DND-41 (cell line): Measurements from ENCODE around the gene ADAMTS3.

Experiments used
- ATAC-seq: fragments of 200-7000 bp; cut with Tn5 transposase; 3 replicates; pipeline ENCODE4 v1.9.1; 2021; ENCODE audit warnings: low read depth; ENCODE audit not compliant: insufficient read depth
- DNase-seq: peaks from one replicate; pipeline ENCODE4 v3.0.0-alpha.2; 2020
- H2AFZ ChIP-seq: 2 replicates; pipeline ENCODE4 v1.6.0; 2012; ENCODE audit warnings: low read depth, low read length
- H3K27ac ChIP-seq: 2 replicates; pipeline ENCODE4 v1.5.1; 2012; ENCODE audit warnings: low read length, inconsistent platforms
- H3K27me3 ChIP-seq: fragments of 200-600 bp; sonication (generic); 2 replicates; pipeline ENCODE4 v1.6.0; 2012; ENCODE audit warnings: low read length, mild to moderate bottlenecking, inconsistent platforms; ENCODE audit not compliant: insufficient read depth, poor library complexity
- H3K36me3 ChIP-seq: 2 replicates; pipeline ENCODE4 v1.5.1; 2012; ENCODE audit warnings: low read length, inconsistent platforms; ENCODE audit not compliant: insufficient read depth
- H3K4me1 ChIP-seq: 2 replicates; pipeline ENCODE4 v1.5.1; 2012; ENCODE audit warnings: mild to moderate bottlenecking, low read length; ENCODE audit not compliant: insufficient read depth
- H3K4me2 ChIP-seq: 2 replicates; pipeline ENCODE4 v1.6.0; 2012; ENCODE audit warnings: mild to moderate bottlenecking, moderate library complexity, low read length, inconsistent platforms; ENCODE audit not compliant: insufficient read depth
- H3K4me3 ChIP-seq, 2 experiments: fragments of 200-600 bp in 1 of 2; shearing (Covaris generic) in 1 of 2; 2 replicates each; pipeline ENCODE4 v1.5.1; 2012 to 2016; ENCODE audit warnings: inconsistent platforms in 2 of 2, low read length in 2 of 2, mild to moderate bottlenecking in 2 of 2, low read depth in 1 of 2, moderate library complexity in 1 of 2
- H3K79me2 ChIP-seq: 2 replicates; pipeline ENCODE4 v1.6.0; 2012; ENCODE audit warnings: low read length, inconsistent platforms; ENCODE audit not compliant: insufficient read depth
- H3K9ac ChIP-seq: 2 replicates; pipeline ENCODE4 v1.6.0; 2012; ENCODE audit warnings: low read depth, mild to moderate bottlenecking, inconsistent platforms, low read length, moderate library complexity
- H3K9me3 ChIP-seq: 2 replicates; pipeline ENCODE4 v1.5.1; 2012; ENCODE audit warnings: low read length, moderate library complexity, mild to moderate bottlenecking, inconsistent platforms; ENCODE audit not compliant: insufficient read depth, severe bottlenecking
- H4K20me1 ChIP-seq: 2 replicates; pipeline ENCODE4 v1.6.0; 2012; ENCODE audit warnings: low read length; ENCODE audit not compliant: insufficient read depth
- EZH2 ChIP-seq: IDR thresholded peaks from 3 replicates; pipeline ENCODE4 v1.6.1; 2012; ENCODE audit warnings: borderline replicate concordance, low read depth, mild to moderate bottlenecking, moderate library complexity, low read length, inconsistent platforms; ENCODE audit not compliant: severe bottlenecking
- TF ChIP-seq, protein P1 (sequence below): IDR thresholded peaks from 2 replicates; pipeline ENCODE4 v1.5.1; 2012; ENCODE audit warnings: borderline replicate concordance, low read length, moderate library complexity, mild to moderate bottlenecking; ENCODE audit not compliant: poor library complexity, severe bottlenecking; ENCODE audit errors: extremely low read depth

Gene ADAMTS3

DNA sequence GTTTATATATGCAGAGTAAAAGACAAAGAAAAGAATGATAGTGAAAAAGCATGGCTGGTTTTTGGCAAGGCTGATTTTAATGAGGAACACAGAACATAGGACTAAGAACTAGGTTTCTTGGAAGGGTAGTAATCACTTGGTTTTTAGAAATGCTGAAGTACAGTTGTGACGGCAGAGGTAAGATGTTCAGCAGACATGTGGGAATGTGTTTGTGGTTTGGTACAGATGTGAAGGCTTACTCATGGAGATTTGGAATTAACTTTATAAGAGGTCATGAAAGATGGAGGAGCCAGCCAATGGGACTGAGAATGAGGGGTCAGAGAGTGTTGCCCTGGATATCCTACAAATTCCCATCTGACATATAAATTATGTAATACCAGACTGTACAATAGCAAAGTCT, 293.6 kb downstream of the ADAMTS3 start:
- Histone ChIP-seq H3K36me3 (no peaks in the 10 kb centered on the region), H3K4me1 (no peaks in the 10 kb centered on the region), H2AFZ (no peak overlapping the region), H3K27ac (no peak overlapping the region), H3K9me3 (peaks cover 3% of the 10 kb centered on the region), H3K9ac (no peak overlapping the region), H3K4me2 (no peak overlapping the region), H3K27me3 (no peaks in the 10 kb centered on the region), H3K4me3 (no peak overlapping the region), H4K20me1 (no peaks in the 10 kb centered on the region), H3K79me2 (no peaks in the 10 kb centered on the region)
- DNase-seq (no peak), ATAC-seq (no peak)
- no peak for TF ChIP-seq EZH2
- TF ChIP-seq, protein P1, sequence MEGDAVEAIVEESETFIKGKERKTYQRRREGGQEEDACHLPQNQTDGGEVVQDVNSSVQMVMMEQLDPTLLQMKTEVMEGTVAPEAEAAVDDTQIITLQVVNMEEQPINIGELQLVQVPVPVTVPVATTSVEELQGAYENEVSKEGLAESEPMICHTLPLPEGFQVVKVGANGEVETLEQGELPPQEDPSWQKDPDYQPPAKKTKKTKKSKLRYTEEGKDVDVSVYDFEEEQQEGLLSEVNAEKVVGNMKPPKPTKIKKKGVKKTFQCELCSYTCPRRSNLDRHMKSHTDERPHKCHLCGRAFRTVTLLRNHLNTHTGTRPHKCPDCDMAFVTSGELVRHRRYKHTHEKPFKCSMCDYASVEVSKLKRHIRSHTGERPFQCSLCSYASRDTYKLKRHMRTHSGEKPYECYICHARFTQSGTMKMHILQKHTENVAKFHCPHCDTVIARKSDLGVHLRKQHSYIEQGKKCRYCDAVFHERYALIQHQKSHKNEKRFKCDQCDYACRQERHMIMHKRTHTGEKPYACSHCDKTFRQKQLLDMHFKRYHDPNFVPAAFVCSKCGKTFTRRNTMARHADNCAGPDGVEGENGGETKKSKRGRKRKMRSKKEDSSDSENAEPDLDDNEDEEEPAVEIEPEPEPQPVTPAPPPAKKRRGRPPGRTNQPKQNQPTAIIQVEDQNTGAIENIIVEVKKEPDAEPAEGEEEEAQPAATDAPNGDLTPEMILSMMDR = no peak

DNA sequence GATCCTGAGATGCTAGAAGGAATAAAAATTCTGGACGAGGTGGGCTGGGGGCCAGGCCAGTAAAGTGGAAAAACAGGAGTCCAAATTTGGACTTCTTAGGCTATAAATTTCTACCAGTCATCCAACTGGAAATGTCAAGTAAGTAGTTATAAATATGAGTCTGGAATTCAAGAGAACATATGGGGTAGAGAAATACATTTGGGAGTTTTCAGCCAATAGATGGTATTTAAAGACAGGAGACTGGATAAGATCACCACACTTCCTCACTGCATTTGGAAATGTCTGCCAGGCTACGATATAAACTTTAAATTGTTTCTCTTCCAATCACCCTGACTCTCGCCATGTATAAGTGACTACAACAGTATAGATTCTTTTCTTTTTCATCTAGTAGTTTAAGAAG, 294.8 kb downstream of the ADAMTS3 start:
- Histone ChIP-seq H3K9me3 (peaks cover 3% of the 10 kb centered on the region), H3K4me3 (no peak overlapping the region), H3K27me3 (no peaks in the 10 kb centered on the region), H3K4me2 (no peak overlapping the region), H4K20me1 (no peaks in the 10 kb centered on the region), H2AFZ (no peak overlapping the region), H3K9ac (no peak overlapping the region), H3K4me1 (no peaks in the 10 kb centered on the region), H3K27ac (no peak overlapping the region), H3K36me3 (no peaks in the 10 kb centered on the region), H3K79me2 (no peaks in the 10 kb centered on the region)
- TF ChIP-seq, protein P1 = no peak
- TF ChIP-seq EZH2 = no peak
- ATAC-seq = no peak
- DNase-seq = no peak

- Histone ChIP-seq H4K20me1 (no peaks in the 10 kb centered on the region), H3K4me1 (no peaks in the 10 kb centered on the region), H3K9ac (no peak overlapping the region), H3K36me3 (no peaks in the 10 kb centered on the region), H3K27me3 (no peaks in the 10 kb centered on the region), H2AFZ (no peak overlapping the region), H3K4me3 (no peak overlapping the region), H3K9me3 (no peaks in the 10 kb centered on the region), H3K27ac (no peak overlapping the region), H3K4me2 (no peak overlapping the region), H3K79me2 (no peaks in the 10 kb centered on the region)
- ATAC-seq = no peak
- DNase-seq = no peak
- no peak for TF ChIP-seq EZH2
- TF ChIP-seq, protein P1 = no peak
Observed at GRCh38 chr4:72255269-72255668, 313.8 kb downstream of the ADAMTS3 start.

GRCh38 chr4:72243641-72244040, 325.4 kb downstream of the ADAMTS3 start:
- Histone ChIP-seq H3K4me1 (no peaks in the 10 kb centered on the region), H2AFZ (no peak overlapping the region), H3K4me3 (no peak overlapping the region), H3K36me3 (no peaks in the 10 kb centered on the region), H3K9me3 (no peaks in the 10 kb centered on the region), H3K4me2 (no peak overlapping the region), H4K20me1 (no peaks in the 10 kb centered on the region), H3K79me2 (no peaks in the 10 kb centered on the region), H3K27me3 (no peaks in the 10 kb centered on the region), H3K9ac (no peak overlapping the region), H3K27ac (no peak overlapping the region)
- TF ChIP-seq, protein P1 = no peak
- TF ChIP-seq EZH2 = no peak
- DNase-seq = no peak
- ATAC-seq = no peak
